GM12878 (cell line): ENCODE data around the gene UNC13B. TPM values are rescaled to one million over a fixed set of nuclear protein-coding genes. Genes with fewer than 3 reads are reported as not detected.

ENCODE experiments used
- ATAC-seq: fragments of 200-7000 bp; cut with Tn5 transposase; 3 replicates; pipeline ENCODE4 v1.9.1; 2020; ENCODE audit warnings: mild to moderate bottlenecking, moderate library complexity
- BruUV-seq: library from RNA; stranded (reverse); fragments of 400-500 nt; replicated peaks from 2 replicates; lab custom pipeline; 2021; lab: Mats Ljungman, UMichigan
- CTCF ChIA-PET: fragments of 300-600 bp; sonication (Branson Sonifier 250); formaldehyde crosslinking; extraction: SDS; loops from one replicate; lab custom pipeline; 2021; ENCODE audit warnings: inconsistent platforms; lab: Yijun Ruan, JAX
- POLR2A ChIA-PET: fragments of 350-600 bp; formaldehyde crosslinking; extraction: SDS; loops from one replicate; lab custom pipeline; 2021; ENCODE audit warnings: inconsistent platforms; lab: Charles Lee
- RAD21 ChIA-PET: fragments of 300-600 bp; sonication (Branson Sonifier 250); formaldehyde crosslinking; loops from one replicate; lab custom pipeline; 2023; ENCODE audit warnings: antibody characterized with exemption; ENCODE audit not compliant: unreplicated experiment; lab: Charles Lee
- SMC1A ChIA-PET: fragments of 300-600 bp; sonication (Branson Sonifier 250); formaldehyde crosslinking; loops from one replicate; lab custom pipeline; 2023; ENCODE audit not compliant: unreplicated experiment, uncharacterized antibody; lab: Charles Lee
- DNase-seq: peaks from one replicate; pipeline ENCODE4 v3.0.0-alpha.2; 2011; ENCODE audit warnings: low read depth, low spot score
- FAIRE-seq: peaks from 3 replicates; lab custom pipeline; 2011; peaks lifted over from hg19 to GRCh38; lab: Jason Lieb, UNC
- H2AFZ ChIP-seq: 2 replicates; pipeline ENCODE4 v1.6.0; 2011; ENCODE audit warnings: low read depth, low read length, control low read depth; ENCODE audit not compliant: control insufficient read depth
- H3K27ac ChIP-seq: 2 replicates; pipeline ENCODE4 v1.5.1; 2011; ENCODE audit warnings: control low read depth; ENCODE audit not compliant: control insufficient read depth, insufficient read depth
- H3K27me3 ChIP-seq, 2 experiments: replicated peaks in 1 of 2; 2 replicates each; pipeline versions ENCODE4 v1.6.0 to v1.6.1; 2011; ENCODE audit warnings: low read length in 1 of 2; ENCODE audit not compliant: control insufficient read depth in 2 of 2, insufficient read depth in 2 of 2
- H3K36me3 ChIP-seq, 2 experiments: 2 replicates each; pipeline ENCODE4 v1.5.1; 2011; ENCODE audit warnings: low read length in 1 of 2; ENCODE audit not compliant: control insufficient read depth in 2 of 2, insufficient read depth in 2 of 2
- H3K4me1 ChIP-seq: 2 replicates; pipeline ENCODE4 v1.6.1; 2011; ENCODE audit warnings: mild to moderate bottlenecking, low read length, moderate library complexity, mixed read lengths; ENCODE audit not compliant: control insufficient read depth, insufficient read depth
- H3K4me2 ChIP-seq: 2 replicates; pipeline ENCODE4 v1.6.0; 2011; ENCODE audit warnings: control low read depth; ENCODE audit not compliant: control insufficient read depth, insufficient read depth
- H3K4me3 ChIP-seq: fragments of 200-600 bp; sonication (generic); 2 replicates; pipeline ENCODE4 v1.5.1; 2016
- H3K79me2 ChIP-seq: 2 replicates; pipeline ENCODE4 v1.6.0; 2011; ENCODE audit warnings: low read length; ENCODE audit not compliant: control insufficient read depth, insufficient read depth
- H3K9ac ChIP-seq: 2 replicates; pipeline ENCODE4 v1.8.0; 2011; ENCODE audit warnings: low read length, control low read depth, mixed read lengths; ENCODE audit not compliant: control insufficient read depth, insufficient read depth
- H3K9me3 ChIP-seq: replicated peaks from 3 replicates; pipeline ENCODE4 v1.5.1; 2011; ENCODE audit warnings: mild to moderate bottlenecking, low read length; ENCODE audit not compliant: control insufficient read depth, insufficient read depth
- H4K20me1 ChIP-seq: 2 replicates; pipeline ENCODE4 v1.6.0; 2011; ENCODE audit not compliant: control insufficient read depth, insufficient read depth
- BMI1 ChIP-seq: fragments of 450-650 bp; IDR thresholded peaks from 2 replicates; pipeline ENCODE4 v1.6.1; 2016; ENCODE audit warnings: mild to moderate bottlenecking, moderate library complexity, borderline replicate concordance
- CHD2 ChIP-seq: IDR thresholded peaks from 2 replicates; pipeline ENCODE4 v1.6.1; 2011; ENCODE audit warnings: low read depth, low read length, improper control_type of control experiment, borderline replicate concordance
- CREM ChIP-seq: IDR thresholded peaks from 2 replicates; pipeline ENCODE4 v1.6.1; 2014; ENCODE audit warnings: antibody characterized with exemption, low read depth
- DPF2 ChIP-seq: fragments of 450-650 bp; IDR thresholded peaks from 2 replicates; pipeline ENCODE4 v1.6.1; 2017; ENCODE audit warnings: mild to moderate bottlenecking
- HDGF ChIP-seq: fragments of 450-650 bp; IDR thresholded peaks from 2 replicates; pipeline ENCODE4 v1.6.1; 2016; ENCODE audit warnings: antibody characterized with exemption
- HSF1 ChIP-seq: fragments of 150-350 bp; IDR thresholded peaks from 2 replicates; pipeline ENCODE4 v1.6.1; 2014; ENCODE audit warnings: mild to moderate bottlenecking, low read depth, low read length
- MYC ChIP-seq: IDR thresholded peaks from 2 replicates; pipeline ENCODE4 v1.6.1; 2011; ENCODE audit warnings: mild to moderate bottlenecking, low read length, moderate library complexity, inconsistent platforms; ENCODE audit not compliant: insufficient read depth, insufficient replicate concordance, insufficient read length, severe bottlenecking
- NKRF ChIP-seq: fragments of 450-650 bp; conservative IDR thresholded peaks from 2 replicates; pipeline ENCODE4 v1.6.1; 2017; ENCODE audit warnings: mild to moderate bottlenecking, moderate library complexity
- TCF3 ChIP-seq: IDR thresholded peaks from 2 replicates; pipeline ENCODE4 v1.6.1; 2012; ENCODE audit warnings: low read depth, mild to moderate bottlenecking, low read length, borderline replicate concordance; ENCODE audit not compliant: insufficient read depth
- WGBS: methylation state at CpG from one replicate; pipeline ENCODE4 v1.1.6; 2016; ENCODE audit warnings: low lambda C conversion rate; ENCODE audit not compliant: insufficient replicate concordance, insufficient coverage; ENCODE audit errors: missing lambda C conversion rate; 5-methylcytosine and 5-hydroxymethylcytosine counted together
- in situ Hi-C: fragments of 300-500 bp; cut with MboI; formaldehyde crosslinking; loops from 9 replicates; pipeline ENCODE4 v1.14.3; 2018; ENCODE audit warnings: mixed read lengths
- intact Hi-C: fragments of 100-400 bp; cut with micrococcal nuclease; formaldehyde crosslinking; loops from one replicate; pipeline ENCODE4 v1.14.2; 2022; ENCODE audit not compliant: unreplicated experiment
- polyA plus RNA-seq, 11 experiments: library from polyadenylated mRNA; depleted of rRNA in 4 of 11; unstranded in 6 of 11; stranded (reverse) in 5 of 11; fragments of >200 nt; fragmentation: Nextera tagmentation in 4 of 11; fragmentation: Illumina TruSeq in 1 of 11; extraction: Ambion mirVana in 4 of 11; extraction: Trizol in 1 of 11; gene quantifications; 1 replicate in 1 of 11; 2 replicates in 10 of 11; pipeline versions ENCODE4 v1.2.1 to v1.2.3, GENCODE V29; 2011 to 2016; ENCODE audit warnings: inconsistent platforms in 2 of 11, missing spikeins in 2 of 11, low read depth in 1 of 11
- total RNA-seq, 4 experiments: library from RNA; depleted of rRNA in 3 of 4; stranded (reverse); fragments of >200 nt in 3 of 4; fragmentation: Illumina TruSeq in 1 of 4; extraction: Trizol in 1 of 4; gene quantifications; 2 replicates each; pipeline versions ENCODE4 v1.2.1 to v1.2.3, GENCODE V29; 2013 to 2021

UNC13B gene
- total and polyA plus RNA-seq, 10 of the 15 experiments (the other 5 are each of a cell fraction or from before 2014, with no cell fraction given), result under 0.01 to 0.42 (median 0.06) TPM; not detected in 4

GRCh38 chr9:35340046-35340445 lies 178.2 kb downstream of the UNC13B start:
- 0% methylated on average over 1 of the region's 1 CpG for WGBS
- FAIRE-seq, result no peak

More at GRCh38 chr9:35340046-35340445, 178.2 kb downstream of the UNC13B start:
- TF ChIP-seq CHD2, result no peak
- TF ChIP-seq MYC, result no peak
- no peak for TF ChIP-seq CREM
- TF ChIP-seq HDGF, result no peak
- TF ChIP-seq NKRF, result no peak
- TF ChIP-seq DPF2, result no peak
- TF ChIP-seq TCF3, result no peak
- TF ChIP-seq BMI1, result no peak
- no peak for TF ChIP-seq HSF1
- TF ChIP-seq, all 136 proteins: peak for 0
- ChIA-PET SMC1A (no interaction called here), CTCF (interaction anchor here (1.1 kb wide), 1 partner anchor 224 kb away, joined by 3 read pairs; no protein-coding TSS in a partner anchor), RAD21 (no interaction called here), POLR2A (no interaction called here)
- H2AFZ ChIP-seq, result no peak overlapping the region
- no peaks in the 10 kb centered on the region for H3K9me3 ChIP-seq
- ATAC-seq (no peak), DNase-seq (no peak)
- no peak overlapping the region for H3K9ac ChIP-seq
- no peaks in the 10 kb centered on the region for H4K20me1 ChIP-seq
- H3K4me1 ChIP-seq, result peaks cover 4% of the 10 kb centered on the region; the same call in 1 of the 2 replicates
- H3K36me3 ChIP-seq, result no peaks in the 10 kb centered on the region
- H3K27me3 ChIP-seq, result no peaks in the 10 kb centered on the region
- no peak overlapping the region for H3K4me3 ChIP-seq
- H3K79me2 ChIP-seq, result no peaks in the 10 kb centered on the region
- in situ Hi-C loops, result no loop called here
- H3K27ac ChIP-seq, result no peak overlapping the region
- no TSS peak for BruUV-seq
- H3K4me2 ChIP-seq, result no peak overlapping the region
- intact Hi-C loops, result no loop called here
